Colonic mucosa (tissue), 4 donors: ENCODE results near the gene COG1. TPM values are rescaled to one million over a fixed set of nuclear protein-coding genes. Genes with fewer than 3 reads are reported as not detected.

Experiments
- DNase-seq: peaks from one replicate; pipeline ENCODE4 v3.0.0-alpha.2; 2020
- H3K27ac ChIP-seq: fragments of 200-600 bp; one replicate; pipeline ENCODE4 v1.8.0; 2021
- H3K27me3 ChIP-seq: fragments of 200-600 bp; one replicate; pipeline ENCODE4 v1.8.0; 2021
- H3K36me3 ChIP-seq: fragments of 200-600 bp; one replicate; pipeline ENCODE4 v1.8.0; 2021
- H3K4me1 ChIP-seq: fragments of 200-600 bp; one replicate; pipeline ENCODE4 v1.8.0; 2021; ENCODE audit warnings: mild to moderate bottlenecking
- H3K4me3 ChIP-seq: fragments of 200-600 bp; one replicate; pipeline ENCODE4 v1.8.0; 2021
- H3K9ac ChIP-seq, 2 donors: one replicate each; pipeline ENCODE4 v1.7.0; 2013; ENCODE audit warnings: control low read depth in 2 of 2, low read depth in 2 of 2, low read length in 2 of 2
- H3K9me3 ChIP-seq: fragments of 200-600 bp; one replicate; pipeline ENCODE4 v1.8.0; 2021
- intact Hi-C: fragments of 100-400 bp; cut with DNase I; formaldehyde crosslinking; loops from one replicate; pipeline ENCODE4 v1.14.1; 2022
- total RNA-seq, 2 donors: library from RNA; stranded (reverse); fragmentation: NEBNext Ultra II Directional in 1 of 2; extraction: Animal tissue kit (Norgen Biotek cat#: 25700) in 1 of 2; gene quantifications; one replicate each; pipeline ENCODE4 v1.2.1, GENCODE V29; 2021
- TF ChIP-seq, protein P1 (sequence below): fragments of 200-600 bp; IDR thresholded peaks from one replicate; pipeline ENCODE4 v1.8.0; 2022; ENCODE audit warnings: antibody characterized with exemption, mild to moderate bottlenecking
- donor health status: healthy.
- donor health status: DM: no; HTN: no; CAD: no.
- donor health status: DM: no; HTN: no; CAD: no.

Gene COG1
- total RNA-seq, 2 donors from 2014 or later: 41.0 to 41.2 TPM

DNA sequence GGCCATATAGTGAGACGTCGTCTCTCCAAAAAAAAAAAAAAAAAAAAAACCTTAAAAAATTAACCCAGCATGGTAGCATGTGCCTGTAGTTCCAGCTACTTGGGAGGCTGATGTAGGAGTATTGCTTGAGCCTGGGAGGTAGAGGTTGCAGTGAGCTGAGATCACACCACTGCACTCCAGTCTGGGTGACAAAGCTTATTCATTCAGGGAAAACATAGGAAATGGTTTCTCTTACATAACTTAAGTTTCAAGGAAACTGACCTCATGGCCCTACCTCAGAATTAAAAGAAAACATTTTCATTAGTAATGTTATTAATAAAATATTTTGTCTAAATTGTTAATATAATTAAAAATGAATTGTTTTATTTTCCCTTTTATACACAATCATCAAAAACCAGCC is 31.4 kb downstream of the COG1 start:
- Histone ChIP-seq H3K36me3 (no peaks in the 10 kb centered on the region), H3K4me1 (no peaks in the 10 kb centered on the region), H3K27ac (no peak overlapping the region), H3K4me3 (no peak overlapping the region), H3K9me3 (no peaks in the 10 kb centered on the region), H3K27me3 (no peaks in the 10 kb centered on the region), H3K9ac (no peak overlapping the region)
- TF ChIP-seq, protein P1, sequence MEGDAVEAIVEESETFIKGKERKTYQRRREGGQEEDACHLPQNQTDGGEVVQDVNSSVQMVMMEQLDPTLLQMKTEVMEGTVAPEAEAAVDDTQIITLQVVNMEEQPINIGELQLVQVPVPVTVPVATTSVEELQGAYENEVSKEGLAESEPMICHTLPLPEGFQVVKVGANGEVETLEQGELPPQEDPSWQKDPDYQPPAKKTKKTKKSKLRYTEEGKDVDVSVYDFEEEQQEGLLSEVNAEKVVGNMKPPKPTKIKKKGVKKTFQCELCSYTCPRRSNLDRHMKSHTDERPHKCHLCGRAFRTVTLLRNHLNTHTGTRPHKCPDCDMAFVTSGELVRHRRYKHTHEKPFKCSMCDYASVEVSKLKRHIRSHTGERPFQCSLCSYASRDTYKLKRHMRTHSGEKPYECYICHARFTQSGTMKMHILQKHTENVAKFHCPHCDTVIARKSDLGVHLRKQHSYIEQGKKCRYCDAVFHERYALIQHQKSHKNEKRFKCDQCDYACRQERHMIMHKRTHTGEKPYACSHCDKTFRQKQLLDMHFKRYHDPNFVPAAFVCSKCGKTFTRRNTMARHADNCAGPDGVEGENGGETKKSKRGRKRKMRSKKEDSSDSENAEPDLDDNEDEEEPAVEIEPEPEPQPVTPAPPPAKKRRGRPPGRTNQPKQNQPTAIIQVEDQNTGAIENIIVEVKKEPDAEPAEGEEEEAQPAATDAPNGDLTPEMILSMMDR: no peak
- no peak for DNase-seq
- intact Hi-C loops: no loop called here

DNA sequence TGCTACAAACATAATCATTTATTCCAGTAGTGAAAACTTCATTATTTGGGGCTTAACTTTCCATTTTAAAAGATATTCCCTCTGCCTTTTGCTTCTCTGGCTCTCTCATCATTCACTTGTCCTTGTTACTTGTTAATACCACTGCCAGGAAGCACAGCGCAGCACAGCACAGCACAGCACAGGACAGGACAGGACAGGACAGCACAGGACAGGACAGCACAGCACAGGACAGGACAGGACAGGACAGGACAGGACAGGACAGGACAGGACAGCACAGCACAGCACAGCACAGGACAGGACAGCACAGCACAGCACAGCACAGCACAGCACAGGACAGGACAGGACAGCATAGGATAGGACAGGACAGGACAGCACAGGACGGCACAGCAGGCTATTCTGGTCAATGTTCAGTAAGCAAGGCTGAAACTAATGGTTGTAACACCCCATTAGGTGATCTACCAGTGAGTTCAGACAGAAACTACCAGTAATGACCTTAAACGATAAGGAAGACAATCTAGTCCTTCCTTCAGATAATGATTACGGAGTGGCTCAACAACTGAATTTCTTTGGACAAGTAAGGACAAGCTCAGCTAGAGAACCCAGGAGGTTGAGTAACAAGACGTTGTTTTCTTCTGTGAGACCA is 31.9 kb downstream of the COG1 start:
- no peak overlapping the region for H3K9ac ChIP-seq
- H3K4me1 ChIP-seq: no peaks in the 10 kb centered on the region
- no peak overlapping the region for H3K4me3 ChIP-seq

DNA sequence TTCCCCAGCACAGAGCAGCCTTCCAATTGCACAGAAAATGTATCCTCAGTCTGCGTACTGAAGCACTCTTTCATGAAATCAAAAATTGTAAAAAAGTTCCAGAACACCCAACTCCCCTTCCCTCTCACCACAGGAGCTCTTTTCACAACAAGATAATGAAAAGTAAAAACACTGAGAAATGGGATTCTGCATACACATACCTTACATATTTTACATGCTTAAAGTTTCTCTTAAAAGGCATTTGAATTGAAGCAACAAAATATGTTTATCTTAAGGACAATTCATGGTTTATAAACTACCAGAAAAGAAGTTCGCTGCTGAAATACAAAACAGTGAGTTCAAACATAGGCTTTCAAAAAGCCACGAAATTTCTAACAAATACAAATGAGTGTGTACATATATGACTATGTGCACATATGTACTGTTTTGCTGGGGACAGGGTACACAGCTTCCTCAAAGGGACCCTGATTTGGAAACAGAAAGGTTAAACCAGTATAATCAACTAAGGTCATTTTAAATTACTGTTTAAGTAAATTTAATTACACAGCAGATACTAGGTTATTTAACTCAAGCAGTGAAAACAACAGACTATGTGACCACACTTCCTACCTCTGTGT is 33.8 kb downstream of the COG1 start:
- Histone ChIP-seq H3K9ac (no peak overlapping the region), H3K4me3 (no peak overlapping the region), H3K36me3 (no peaks in the 10 kb centered on the region), H3K9me3 (no peaks in the 10 kb centered on the region), H3K4me1 (peaks cover 10% of the 10 kb centered on the region), H3K27me3 (no peaks in the 10 kb centered on the region), H3K27ac (no peak overlapping the region)
- no peak for DNase-seq
- TF ChIP-seq, protein P1: no peak
- intact Hi-C loops: no loop called here

More for the DNA sequence above, 31.9 kb downstream of the COG1 start:
- no peak for DNase-seq
- Histone ChIP-seq H3K27me3 (no peaks in the 10 kb centered on the region), H3K9me3 (no peaks in the 10 kb centered on the region), H3K36me3 (no peaks in the 10 kb centered on the region), H3K27ac (no peak overlapping the region)
- TF ChIP-seq, protein P1: no peak
- intact Hi-C loops: no loop called here

DNA sequence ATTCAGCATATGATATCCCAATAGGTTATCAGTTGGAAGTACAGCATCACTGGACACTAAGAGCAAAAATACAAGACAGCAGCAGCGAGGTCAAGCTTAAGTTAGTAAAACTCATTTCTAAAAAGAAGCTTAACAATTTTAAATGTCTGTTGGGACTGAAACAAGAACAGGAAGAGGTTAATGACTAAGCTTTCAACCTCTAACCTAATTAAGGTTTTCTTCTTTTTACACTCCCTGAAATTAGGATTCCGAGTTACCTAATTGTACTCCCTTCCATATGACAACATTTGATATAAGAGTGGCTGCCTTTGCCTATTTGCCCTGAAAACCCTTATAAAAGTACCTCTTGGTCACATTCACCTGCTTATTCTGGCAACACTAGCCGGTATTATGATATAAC is 34.5 kb downstream of the COG1 start:
- Histone ChIP-seq H3K4me1 (peaks cover 10% of the 10 kb centered on the region), H3K36me3 (no peaks in the 10 kb centered on the region), H3K9me3 (no peaks in the 10 kb centered on the region), H3K4me3 (no peak overlapping the region), H3K27ac (no peak overlapping the region), H3K27me3 (no peaks in the 10 kb centered on the region), H3K9ac (no peak overlapping the region)
- no peak for DNase-seq
- TF ChIP-seq, protein P1: no peak
- intact Hi-C loops: no loop called here

DNA sequence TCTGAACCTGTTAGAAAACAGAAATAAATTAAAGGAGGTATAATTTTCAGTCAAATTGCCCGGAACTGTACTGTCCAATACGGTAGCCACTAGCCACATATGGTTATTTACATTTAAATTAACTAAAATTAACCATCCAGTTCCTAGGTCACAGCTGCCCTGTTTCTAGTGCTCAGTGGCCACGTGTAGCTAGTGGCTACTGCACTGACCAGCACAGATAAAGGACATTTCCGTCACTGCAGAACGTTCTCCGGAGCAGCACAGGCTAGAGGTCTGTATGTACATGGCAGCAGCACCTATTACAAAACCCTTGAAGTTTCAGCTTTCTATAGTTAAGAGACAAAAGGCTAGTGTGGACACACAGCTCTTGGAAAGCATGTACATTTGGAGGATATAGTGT is 35.1 kb downstream of the COG1 start:
- TF ChIP-seq, protein P1: no peak
- Histone ChIP-seq H3K9me3 (no peaks in the 10 kb centered on the region), H3K27ac (no peak overlapping the region), H3K4me3 (no peak overlapping the region), H3K4me1 (peaks cover 10% of the 10 kb centered on the region), H3K9ac (no peak overlapping the region), H3K36me3 (no peaks in the 10 kb centered on the region), H3K27me3 (no peaks in the 10 kb centered on the region)
- no peak for DNase-seq
- intact Hi-C loops: no loop called here
